Measurements from ENCODE around the gene STEAP2.

Gene STEAP2

DNA sequence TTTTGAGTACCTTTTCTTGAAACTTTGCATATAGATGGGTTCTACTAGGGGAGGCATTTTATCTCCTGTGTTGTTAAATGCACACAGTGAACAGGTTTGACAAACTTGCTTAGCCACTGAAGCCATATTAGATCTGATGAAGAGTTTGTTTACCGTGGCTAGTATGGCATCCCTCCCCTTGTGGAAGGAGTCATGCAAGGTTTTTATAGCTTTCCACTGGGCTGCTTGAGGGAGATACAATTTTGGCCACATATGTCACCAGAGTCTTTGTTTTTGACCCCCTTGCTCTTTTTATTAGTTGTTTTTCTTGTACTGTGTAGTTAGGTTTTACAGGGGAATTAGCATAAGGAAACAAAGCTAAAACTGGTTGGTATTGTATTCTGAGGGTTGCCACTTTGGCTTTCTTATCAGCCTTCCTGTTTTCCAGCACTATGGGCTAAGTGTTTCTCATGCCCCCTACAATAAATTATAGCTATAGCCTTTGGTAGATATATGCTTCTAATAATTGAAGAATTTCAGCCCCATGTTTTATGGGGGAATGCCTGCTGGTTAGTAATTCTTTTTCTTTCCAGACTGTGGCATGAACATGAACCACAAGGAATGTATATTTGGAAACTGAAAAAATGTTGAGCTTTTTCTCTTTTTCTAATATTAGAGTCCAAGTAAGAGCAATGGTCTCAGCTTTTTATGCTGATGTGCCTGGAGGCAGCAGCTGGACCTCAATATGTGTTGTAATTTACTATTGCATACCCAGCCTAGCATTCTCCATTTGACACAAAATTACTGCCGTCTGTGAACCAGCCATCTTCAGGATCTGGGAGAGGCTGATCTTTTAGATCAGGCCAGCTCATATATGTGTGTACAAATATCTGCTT lies 18.4 kb upstream of the STEAP2 start:
- in situ Hi-C loops (cut with MboI; ENCODE audit: low sequenced_read_pairs): no loop called here

DNA sequence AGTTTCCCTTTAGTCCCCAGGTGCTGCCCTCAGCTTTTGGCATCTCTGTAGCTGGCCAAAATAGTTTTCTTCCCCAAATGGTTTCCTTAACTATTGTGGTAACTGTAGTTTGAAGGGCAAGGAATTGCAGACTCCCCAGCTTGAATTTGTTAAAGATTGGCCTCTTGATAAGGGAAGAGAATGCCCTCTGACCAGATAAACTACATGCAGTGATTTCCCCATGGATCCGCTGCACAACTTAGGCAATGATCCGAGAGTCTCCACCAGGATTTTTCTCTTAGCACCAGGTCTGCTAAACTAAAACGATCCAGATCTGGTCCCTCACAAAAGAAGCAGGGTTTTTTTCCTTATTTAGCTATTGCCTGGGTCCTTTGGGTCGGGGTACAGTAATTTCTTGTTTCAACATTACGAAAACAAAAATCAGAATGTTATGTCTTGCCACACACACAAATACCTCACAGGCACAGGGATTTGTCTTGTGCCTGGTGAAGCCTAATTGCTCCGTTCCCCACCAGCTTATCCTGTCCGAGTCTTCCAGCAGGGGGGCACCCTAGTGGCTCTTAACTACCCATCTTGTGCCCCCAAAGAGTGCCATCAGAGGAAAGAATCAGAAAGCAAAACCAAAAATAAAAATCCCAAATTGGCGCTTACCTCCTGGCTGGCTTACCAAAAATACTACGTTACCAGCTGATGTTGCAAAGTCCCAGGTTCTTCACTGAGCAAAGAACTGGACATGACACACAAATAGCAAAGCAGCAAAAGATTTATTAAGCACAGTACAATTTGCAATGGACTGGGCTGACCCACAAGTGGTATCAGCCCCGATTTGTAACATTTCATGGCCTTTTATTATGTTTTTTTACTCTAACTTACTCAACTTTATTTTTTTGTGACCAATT lies 16.4 kb upstream of the STEAP2 start:
- in situ Hi-C loops (cut with MboI; ENCODE audit: low sequenced_read_pairs): no loop called here

DNA sequence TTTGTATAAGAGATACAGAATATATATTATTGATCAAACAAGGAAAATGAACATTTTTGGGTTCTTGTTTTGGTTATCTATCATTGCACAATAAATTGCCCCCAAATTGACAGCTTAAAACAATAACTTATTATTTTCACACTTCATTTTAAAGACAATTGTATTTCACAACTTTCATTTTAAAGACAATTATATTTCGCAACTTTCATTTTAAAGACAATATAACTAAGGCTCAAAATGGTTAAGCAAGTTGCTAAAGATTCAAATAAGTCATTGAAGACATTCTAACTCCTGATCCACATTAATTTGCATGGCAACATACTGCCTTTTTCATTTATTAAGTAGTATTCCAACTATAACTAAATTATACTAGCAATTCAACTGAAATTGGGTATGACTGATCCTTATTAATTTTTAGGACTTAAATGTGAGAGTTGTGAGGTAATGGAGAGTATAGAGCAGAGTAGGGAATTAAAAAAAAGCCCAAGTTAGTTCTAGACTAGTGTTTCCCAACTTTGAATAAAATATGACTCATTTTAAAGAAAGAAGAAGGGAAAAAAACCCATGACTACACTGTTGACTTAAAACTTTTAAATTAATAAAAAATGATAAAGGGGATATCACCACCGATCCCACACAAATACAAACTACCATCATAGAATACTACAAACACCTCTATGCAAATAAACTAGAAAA lies 9.9 kb upstream of the STEAP2 start:
- in situ Hi-C loops (cut with MboI; ENCODE audit: low sequenced_read_pairs): no loop called here

- in situ Hi-C loops (cut with MboI; ENCODE audit: low sequenced_read_pairs): no loop called here
Measured at GRCh38 chr7:90207956-90208355, 3.6 kb upstream of the STEAP2 start.

- in situ Hi-C loops (cut with MboI; ENCODE audit: low sequenced_read_pairs): no loop called here
Measured at GRCh38 chr7:90209776-90210175, 1.8 kb upstream of the STEAP2 start.

- in situ Hi-C loops (cut with MboI; ENCODE audit: low sequenced_read_pairs): no loop called here
Measured at GRCh38 chr7:90210475-90210874, 1.1 kb upstream of the STEAP2 start.

- in situ Hi-C loops (cut with MboI; ENCODE audit: low sequenced_read_pairs): no loop called here
Measured at GRCh38 chr7:90210981-90211380, 559 bp upstream of the STEAP2 start.

DNA sequence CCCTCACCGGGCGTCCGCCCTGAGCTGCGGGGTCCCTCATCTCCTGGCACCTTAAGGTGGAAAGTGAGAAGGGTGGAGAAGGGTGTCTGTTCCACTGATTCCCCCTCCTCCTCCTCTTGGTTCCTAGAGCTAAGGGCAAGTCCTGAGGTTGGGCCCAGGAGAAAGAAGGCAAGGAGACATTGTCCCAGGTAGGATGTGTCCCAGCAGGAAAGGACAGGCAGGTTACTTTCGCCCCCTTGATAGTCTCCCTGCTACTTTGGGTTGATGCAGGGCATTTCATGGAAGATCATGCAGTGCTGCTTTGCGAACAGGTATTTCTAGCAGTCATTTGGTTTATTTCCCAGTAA lies 582 bp downstream of the STEAP2 start:
- in situ Hi-C loops (cut with MboI; ENCODE audit: low sequenced_read_pairs): no loop called here

- in situ Hi-C loops (cut with MboI; ENCODE audit: low sequenced_read_pairs): no loop called here
Measured at GRCh38 chr7:90213521-90213920, 2.0 kb downstream of the STEAP2 start.

DNA sequence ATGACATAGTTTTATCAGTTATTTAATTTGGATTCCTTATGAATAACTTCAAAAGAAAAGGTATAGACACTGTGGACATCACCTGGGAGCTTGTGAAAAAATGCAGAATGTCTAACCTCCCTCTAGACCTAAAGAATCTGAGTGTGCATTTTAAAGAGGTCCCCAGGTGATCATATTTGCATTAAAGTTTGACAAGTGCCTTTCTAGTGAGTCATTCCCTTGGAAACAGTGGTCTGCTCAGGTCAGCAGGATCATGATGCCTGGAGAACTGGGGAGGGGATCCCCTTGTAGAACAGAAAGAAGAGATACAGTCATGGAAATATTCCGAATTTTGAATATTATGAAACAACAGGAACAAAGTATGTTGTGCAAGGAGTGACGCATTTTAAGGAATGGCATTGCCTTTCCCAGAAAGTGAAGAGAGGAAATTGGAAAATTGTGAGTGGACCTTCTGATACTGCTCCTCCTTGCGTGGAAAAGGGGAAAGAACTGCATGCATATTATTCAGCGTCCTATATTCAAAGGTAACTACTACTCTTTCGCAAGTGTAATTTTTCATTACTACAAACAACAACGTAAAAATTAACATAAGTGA lies 4.6 kb downstream of the STEAP2 start:
- in situ Hi-C loops (cut with MboI; ENCODE audit: low sequenced_read_pairs): no loop called here

GRCh38 chr7:90216771-90217170 lies 5.2 kb downstream of the STEAP2 start:
- in situ Hi-C loops (cut with MboI; ENCODE audit: low sequenced_read_pairs): no loop called here

GRCh38 chr7:90222390-90222789 lies 10.8 kb downstream of the STEAP2 start:
- in situ Hi-C loops (cut with MboI; ENCODE audit: low sequenced_read_pairs): no loop called here

DNA sequence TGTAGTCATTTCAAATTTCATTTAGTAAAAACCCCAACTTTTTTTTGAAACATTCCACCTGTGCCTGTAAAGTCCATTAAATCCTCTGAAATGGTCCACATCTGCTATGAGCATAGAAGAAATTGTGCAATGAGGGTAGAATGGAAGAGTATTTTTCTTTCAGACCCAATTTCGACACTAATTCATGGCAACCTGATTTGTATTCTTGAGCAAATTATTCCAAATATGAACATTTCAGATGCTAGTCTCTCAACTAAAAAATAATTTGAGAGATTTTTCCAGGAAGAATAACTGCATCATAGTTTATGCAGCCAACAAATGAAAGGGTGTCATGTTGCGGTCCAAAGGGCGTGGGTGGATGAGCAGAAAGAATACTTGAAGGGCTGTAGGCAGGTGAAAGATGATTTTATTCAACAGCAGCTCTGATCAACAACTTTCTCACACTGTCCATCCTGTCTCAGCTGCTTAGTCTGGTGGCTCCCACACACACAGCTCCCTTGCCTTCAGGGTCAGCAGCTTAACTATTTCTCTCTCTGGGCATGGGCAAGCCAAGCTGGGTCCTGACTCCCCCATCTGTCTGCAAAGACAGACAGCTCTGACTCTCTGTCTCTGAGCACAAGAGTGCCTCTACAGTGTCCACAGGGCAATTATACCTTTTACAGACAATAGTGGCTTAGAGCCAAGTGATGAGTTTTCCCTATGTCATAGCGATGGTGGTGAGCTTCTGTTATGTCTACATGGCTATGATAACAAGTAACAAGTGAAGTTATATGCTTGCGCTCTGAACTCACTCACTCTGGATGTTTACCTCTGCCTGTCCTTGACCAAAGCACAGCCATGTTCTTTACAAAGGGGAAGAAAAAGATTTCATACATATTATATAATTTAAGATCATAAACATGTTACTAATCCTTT lies 11.5 kb downstream of the STEAP2 start:
- in situ Hi-C loops (cut with MboI; ENCODE audit: low sequenced_read_pairs): no loop called here

DNA sequence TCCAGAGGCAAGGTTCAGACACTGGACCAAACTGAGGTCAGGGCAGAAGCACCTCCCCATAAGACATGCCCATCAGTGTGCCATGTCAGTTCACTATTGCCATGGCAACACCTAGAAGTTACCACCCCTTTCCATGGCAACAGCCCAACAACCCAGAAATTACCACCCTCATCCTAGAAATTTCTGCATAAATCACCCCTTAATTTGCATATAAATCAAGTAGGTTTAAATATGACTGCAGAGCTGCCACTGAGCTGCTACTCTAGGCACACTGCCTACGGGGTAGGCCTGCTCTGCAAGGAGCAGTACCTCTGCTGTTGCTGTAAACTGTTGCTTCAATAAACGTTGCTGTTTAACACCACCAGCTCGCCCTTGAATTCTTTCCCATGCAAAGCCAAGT lies 12.7 kb downstream of the STEAP2 start:
- in situ Hi-C loops (cut with MboI; ENCODE audit: low sequenced_read_pairs): no loop called here

GRCh38 chr7:90225181-90225580 lies 13.6 kb downstream of the STEAP2 start:
- in situ Hi-C loops (cut with MboI; ENCODE audit: low sequenced_read_pairs): no loop called here

- in situ Hi-C loops (cut with MboI; ENCODE audit: low sequenced_read_pairs): no loop called here
Measured at GRCh38 chr7:90225601-90226000, 14.1 kb downstream of the STEAP2 start.

- in situ Hi-C loops (cut with MboI; ENCODE audit: low sequenced_read_pairs): no loop called here
Measured at GRCh38 chr7:90227259-90227658, 15.7 kb downstream of the STEAP2 start.

- in situ Hi-C loops (cut with MboI; ENCODE audit: low sequenced_read_pairs): no loop called here
Measured at GRCh38 chr7:90229682-90230081, 18.1 kb downstream of the STEAP2 start.

DNA sequence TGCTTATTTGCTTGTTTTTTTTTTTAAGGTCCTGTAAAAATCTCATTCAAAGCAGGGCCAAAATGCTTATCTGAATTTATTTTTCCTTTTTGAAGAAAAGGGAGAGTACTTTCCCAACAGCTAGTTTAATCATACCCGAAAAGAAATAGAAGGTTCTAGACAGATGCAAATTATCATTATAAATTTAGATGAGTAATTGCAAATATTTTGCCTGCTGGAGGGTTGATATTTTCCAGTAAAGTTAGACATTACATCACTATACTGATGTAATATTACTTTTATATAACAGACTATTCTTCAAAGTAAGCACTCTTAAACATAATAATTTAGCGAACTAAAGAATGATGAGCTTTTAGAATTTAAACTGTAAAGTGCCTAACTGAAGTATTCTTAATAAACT lies 19.3 kb downstream of the STEAP2 start:
- in situ Hi-C loops (cut with MboI; ENCODE audit: low sequenced_read_pairs): no loop called here

DNA sequence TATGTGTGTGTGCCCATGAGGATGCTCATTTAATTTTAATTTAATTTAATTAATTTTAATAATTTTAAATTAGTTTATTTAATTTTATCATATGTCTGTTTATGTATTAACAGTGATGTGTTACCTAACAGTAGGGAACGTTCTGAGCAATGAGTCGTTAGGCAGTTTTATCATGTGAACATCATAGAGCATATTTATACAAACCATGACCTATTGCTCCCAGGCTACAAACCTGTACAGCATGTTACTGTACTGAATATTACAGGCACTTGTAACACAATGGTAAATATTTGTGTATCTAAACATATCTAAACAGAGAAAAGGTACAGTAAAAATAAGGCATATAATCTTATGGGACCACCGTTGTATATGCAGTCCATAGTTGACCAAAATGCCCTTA lies 19.8 kb downstream of the STEAP2 start:
- in situ Hi-C loops (cut with MboI; ENCODE audit: low sequenced_read_pairs): no loop called here

All from hTERT RPE-1 (cell line).